Endothelial cell of umbilical vein (primary cell): ENCODE data around the gene NGFR. TPM values are rescaled to one million over a fixed set of nuclear protein-coding genes. Genes with fewer than 3 reads are reported as not detected.

Experiments used
- BruUV-seq: library from RNA; stranded (reverse); fragments of 400-500 nt; replicated peaks from 2 replicates; lab custom pipeline; 2021; lab: Mats Ljungman, UMichigan
- CTCF ChIA-PET: fragments of 300-600, 350-600 bp; sonication (Branson Sonifier 250); formaldehyde crosslinking; loops from one replicate; lab custom pipeline; 2021; ENCODE audit warnings: antibody characterized with exemption, inconsistent platforms; lab: Charles Lee
- POLR2A ChIA-PET: fragments of 300-600, 350-600 bp; sonication (Branson Sonifier 250); formaldehyde crosslinking; loops from one replicate; lab custom pipeline; 2021; ENCODE audit warnings: antibody characterized with exemption, inconsistent platforms; lab: Charles Lee
- DNase-seq: peaks from one replicate; pipeline ENCODE4 v3.0.0-alpha.2; 2011; ENCODE audit warnings: low read depth, low spot score
- FAIRE-seq: peaks from 2 replicates; lab custom pipeline; 2011; peaks lifted over from hg19 to GRCh38; lab: Jason Lieb, UNC
- H2AFZ ChIP-seq: 2 replicates; pipeline ENCODE4 v1.6.0; 2012; ENCODE audit warnings: low read depth, low read length, control low read depth, inconsistent platforms
- H3K27ac ChIP-seq: 2 replicates; pipeline ENCODE4 v1.5.1; 2011; ENCODE audit warnings: low read depth, mild to moderate bottlenecking, control low read depth, low read length, moderate library complexity; ENCODE audit not compliant: insufficient read depth
- H3K27me3 ChIP-seq, 2 experiments: 2 replicates each; pipeline versions ENCODE4 v1.6.0 to v1.6.1; 2011; ENCODE audit warnings: low read length in 2 of 2, mixed read lengths in 1 of 2; ENCODE audit not compliant: control insufficient read depth in 2 of 2, insufficient read depth in 2 of 2
- H3K36me3 ChIP-seq, 2 experiments: 2 replicates in 1 of 2; 3 replicates in 1 of 2; pipeline ENCODE4 v1.5.1; 2011; ENCODE audit warnings: low read length in 2 of 2, mild to moderate bottlenecking in 1 of 2, moderate library complexity in 1 of 2; ENCODE audit not compliant: control insufficient read depth in 2 of 2, insufficient read depth in 2 of 2; ENCODE audit errors: extremely low read depth in 1 of 2
- H3K4me1 ChIP-seq: 3 replicates; pipeline ENCODE4 v1.5.1; 2011; ENCODE audit warnings: mild to moderate bottlenecking, low read length; ENCODE audit not compliant: control insufficient read depth, insufficient read depth; ENCODE audit errors: extremely low read depth
- H3K4me2 ChIP-seq: 2 replicates; pipeline ENCODE4 v1.6.1; 2011; ENCODE audit warnings: low read length, control low read depth, mixed read lengths; ENCODE audit not compliant: insufficient read depth
- H3K4me3 ChIP-seq, 3 experiments: fragments of 200-600 bp in 1 of 3; sonication (generic), shearing (Covaris generic) in 1 of 3; replicated peaks in 1 of 3; 2 replicates each; pipeline ENCODE4 v1.5.1; 2011 to 2016; ENCODE audit warnings: control low read depth in 3 of 3, low read length in 3 of 3, mild to moderate bottlenecking in 2 of 3, inconsistent platforms in 1 of 3, low read depth in 1 of 3, moderate library complexity in 1 of 3; ENCODE audit not compliant: insufficient read depth in 1 of 3
- H3K79me2 ChIP-seq: 2 replicates; pipeline ENCODE4 v1.6.0; 2012; ENCODE audit warnings: low read length, inconsistent platforms; ENCODE audit not compliant: control insufficient read depth, insufficient read depth
- H3K9ac ChIP-seq: replicated peaks from 2 replicates; pipeline ENCODE3; 2011; ENCODE audit warnings: low read length, control low read depth; ENCODE audit not compliant: insufficient read depth; ENCODE audit errors: extremely low read depth
- H3K9me1 ChIP-seq: replicated peaks from 3 replicates; pipeline ENCODE4 v1.6.0; 2011; ENCODE audit warnings: mild to moderate bottlenecking, low read length; ENCODE audit not compliant: control insufficient read depth, insufficient read depth; ENCODE audit errors: extremely low read depth
- H3K9me3 ChIP-seq: replicated peaks from 2 replicates; pipeline ENCODE4 v1.5.1; 2012; ENCODE audit warnings: low read length, inconsistent platforms; ENCODE audit not compliant: control insufficient read depth, insufficient read depth
- H4K20me1 ChIP-seq: replicated peaks from 2 replicates; pipeline ENCODE3; 2011; ENCODE audit warnings: mild to moderate bottlenecking, low read length; ENCODE audit not compliant: control insufficient read depth, insufficient read depth; ENCODE audit errors: extremely low read depth
- CTCF ChIP-seq, 2 donors: IDR thresholded peaks; 1 replicate in 1 of 2; 2 replicates in 1 of 2; pipeline ENCODE4 v1.5.1; 2011; ENCODE audit warnings: low read length in 2 of 2, mild to moderate bottlenecking in 2 of 2, moderate library complexity in 2 of 2, control low read depth in 1 of 2, inconsistent platforms in 1 of 2, low read depth in 1 of 2; ENCODE audit not compliant: insufficient read depth in 1 of 2; ENCODE audit errors: extremely low read depth in 1 of 2
- EZH2 ChIP-seq: IDR thresholded peaks from 2 replicates; pipeline ENCODE4 v1.6.1; 2012; ENCODE audit warnings: borderline replicate concordance, low read depth, mild to moderate bottlenecking, moderate library complexity, low read length, inconsistent platforms; ENCODE audit not compliant: severe bottlenecking
- FOS ChIP-seq: IDR thresholded peaks from 2 replicates; pipeline ENCODE4 v1.6.1; 2011; ENCODE audit warnings: mild to moderate bottlenecking, low read length, moderate library complexity, borderline replicate concordance; ENCODE audit not compliant: insufficient read depth
- GATA2 ChIP-seq: IDR thresholded peaks from 2 replicates; pipeline ENCODE4 v1.7.0; 2011; ENCODE audit warnings: low read depth, mild to moderate bottlenecking, moderate library complexity, mixed read lengths, low read length; ENCODE audit not compliant: insufficient read length, insufficient read depth
- JUN ChIP-seq: IDR thresholded peaks from 2 replicates; pipeline ENCODE4 v1.6.1; 2011; ENCODE audit warnings: borderline replicate concordance, low read depth; ENCODE audit not compliant: insufficient read length, insufficient read depth
- MYC ChIP-seq: IDR thresholded peaks from one replicate; pipeline ENCODE4 v1.6.1; 2011; ENCODE audit warnings: mild to moderate bottlenecking, low read depth, low read length
- POLR2A ChIP-seq: IDR thresholded peaks from 2 replicates; pipeline ENCODE4 v1.6.1; 2012; ENCODE audit warnings: low read depth, mild to moderate bottlenecking, control low read depth, low read length
- POLR2AphosphoS5 ChIP-seq: IDR thresholded peaks from 2 replicates; pipeline ENCODE4 v1.6.1; 2012; ENCODE audit warnings: low read depth, mild to moderate bottlenecking, control low read depth, low read length, moderate library complexity; ENCODE audit not compliant: insufficient read depth
- dilution Hi-C: fragments of 300-500 bp; cut with MboI; formaldehyde crosslinking; loops from one replicate; pipeline ENCODE4 v1.15.0; 2019; ENCODE audit warnings: low sequenced_read_pairs; ENCODE audit not compliant: extremely low pct_ligation_motif_present
- intact Hi-C: fragments of 100-400 bp; cut with micrococcal nuclease; formaldehyde crosslinking; loops from one replicate; pipeline ENCODE4 v1.10.0; 2022
- polyA plus RNA-seq, 4 experiments: library from polyadenylated mRNA; depleted of rRNA in 3 of 4; stranded (reverse) in 3 of 4; unstranded in 1 of 4; fragments of >200 nt; gene quantifications; 2 replicates each; pipeline versions ENCODE4 v1.2.1 to v1.2.3, GENCODE V29; 2011 to 2012; ENCODE audit warnings: missing spikeins in 1 of 4
- total RNA-seq: library from RNA; stranded (reverse); gene quantifications from 2 replicates; pipeline ENCODE4 v1.2.3, GENCODE V29; 2021
- TF ChIP-seq, protein P1 (sequence below): IDR thresholded peaks from 2 replicates; pipeline ENCODE4 v1.6.1; 2011; ENCODE audit not compliant: insufficient read depth, insufficient read length

The NGFR gene
- total and polyA plus RNA-seq, 2 donors (not counting 3 experiments of a cell fraction or from before 2014, with no cell fraction given), result not detected

DNA sequence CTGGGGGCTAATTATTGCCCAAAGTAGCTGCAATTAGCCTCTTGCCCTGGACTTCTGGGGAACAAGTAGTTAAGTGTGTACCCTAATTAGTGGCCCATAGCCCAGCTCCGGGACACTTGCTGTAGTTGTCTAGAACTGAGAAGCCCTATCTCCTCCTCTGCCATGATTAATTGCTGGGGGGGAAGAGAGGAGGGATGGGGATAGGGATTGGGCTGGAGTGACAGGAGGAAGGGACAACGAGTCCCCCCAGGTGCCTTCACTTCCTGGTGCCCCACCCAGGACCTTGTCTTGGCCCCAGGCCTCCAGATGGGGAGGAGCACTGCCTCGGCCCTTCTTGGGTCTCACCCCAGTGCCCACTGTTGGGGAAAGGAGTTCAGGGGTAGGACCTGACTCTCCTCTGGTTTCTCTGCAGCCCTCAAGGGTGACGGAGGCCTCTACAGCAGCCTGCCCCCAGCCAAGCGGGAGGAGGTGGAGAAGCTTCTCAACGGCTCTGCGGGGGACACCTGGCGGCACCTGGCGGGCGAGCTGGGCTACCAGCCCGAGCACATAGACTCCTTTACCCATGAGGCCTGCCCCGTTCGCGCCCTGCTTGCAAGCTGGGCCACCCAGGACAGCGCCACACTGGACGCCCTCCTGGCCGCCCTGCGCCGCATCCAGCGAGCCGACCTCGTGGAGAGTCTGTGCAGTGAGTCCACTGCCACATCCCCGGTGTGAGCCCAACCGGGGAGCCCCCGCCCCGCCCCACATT is 17.4 kb downstream of the NGFR start:
- dilution Hi-C loops (no loop called here), intact Hi-C loops (no loop called here)
- Histone ChIP-seq H4K20me1 (no peaks in the 10 kb centered on the region), H3K36me3 (no peaks in the 10 kb centered on the region), H3K27me3 (peaks cover 8% of the 10 kb centered on the region in 2 experiments), H2AFZ (no peak overlapping the region), H3K4me3 (no peak overlapping the region), H3K9ac (no peak overlapping the region), H3K79me2 (no peaks in the 10 kb centered on the region), H3K4me1 (no peaks in the 10 kb centered on the region), H3K27ac (no peak overlapping the region), H3K9me3 (no peaks in the 10 kb centered on the region), H3K4me2 (no peak overlapping the region), H3K9me1 (no peaks in the 10 kb centered on the region)
- POLR2A ChIA-PET, result no interaction called here
- FAIRE-seq, result no peak
- CTCF ChIA-PET, result interaction anchor here (1.0 to 1.1 kb wide), 2 partner anchors 8 to 16 kb away, joined by 3 to 4 read pairs; no protein-coding TSS in a partner anchor
- no peak for TF ChIP-seq POLR2AphosphoS5
- TF ChIP-seq GATA2, result no peak
- TF ChIP-seq FOS, result no peak
- TF ChIP-seq, protein P1, sequence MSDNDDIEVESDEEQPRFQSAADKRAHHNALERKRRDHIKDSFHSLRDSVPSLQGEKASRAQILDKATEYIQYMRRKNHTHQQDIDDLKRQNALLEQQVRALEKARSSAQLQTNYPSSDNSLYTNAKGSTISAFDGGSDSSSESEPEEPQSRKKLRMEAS, result no peak
- TF ChIP-seq EZH2, result no peak
- TF ChIP-seq JUN, result no peak
- TF ChIP-seq POLR2A, result no peak
- no peak for TF ChIP-seq CTCF (IDR thresholded peaks at IDR 0.05; ENCODE audit: extremely low read depth in 1 of 2, insufficient read depth in 1 of 2, low read depth in 1 of 2, low read length in 2 of 2)
- TF ChIP-seq MYC, result no peak
- DNase-seq, result no peak
- no TSS peak for BruUV-seq
